Activated CD4-positive, alpha-beta T cell treated with anti-CD3 and anti-CD28 coated beads, Interleukin-2, amount 50 U/mL, for 1 hour (primary cell): ENCODE results near the gene PTPRK.

Experiments
- DNase-seq: peaks from one replicate; pipeline ENCODE4 v3.0.0-alpha.2; 2020

Gene PTPRK

DNA sequence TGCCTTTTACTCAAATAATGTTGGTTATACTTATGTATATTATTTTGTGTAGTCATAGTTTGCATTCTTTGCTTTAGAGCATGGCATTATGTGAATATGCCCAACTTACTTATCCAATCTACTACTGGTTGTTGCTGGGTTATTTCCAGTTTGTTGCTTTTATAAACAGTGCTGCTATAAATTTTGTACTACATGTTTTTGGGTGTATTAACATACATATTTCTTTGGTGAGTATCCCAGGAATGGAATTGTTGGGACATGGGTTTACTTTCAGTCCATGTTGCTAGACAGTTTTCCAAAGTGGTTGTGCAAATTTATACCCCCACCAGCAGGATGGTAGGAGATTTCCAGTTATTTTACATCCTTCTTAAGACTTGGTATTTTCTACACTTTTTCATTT lies 462.5 kb downstream of the PTPRK start:
- no peak for DNase-seq

DNA sequence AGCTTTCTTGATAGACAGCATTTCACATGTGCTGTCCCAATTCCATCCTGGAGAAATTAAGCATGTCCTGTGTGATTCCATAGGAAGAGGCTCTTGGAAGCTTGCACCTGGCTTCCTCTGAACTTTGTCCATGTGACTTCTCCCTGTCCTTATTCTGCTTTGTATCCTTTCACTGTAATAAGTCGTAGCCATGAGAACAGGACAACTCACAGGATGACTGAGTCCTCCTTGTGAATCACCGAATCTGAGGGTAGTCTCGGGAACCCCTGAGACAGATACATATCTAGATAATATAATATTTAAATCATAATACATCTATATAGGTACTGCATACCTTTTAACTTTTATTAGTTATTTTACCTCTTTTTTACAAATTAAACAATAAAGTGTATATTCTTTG lies 462.9 kb downstream of the PTPRK start:
- DNase-seq: no peak

DNA sequence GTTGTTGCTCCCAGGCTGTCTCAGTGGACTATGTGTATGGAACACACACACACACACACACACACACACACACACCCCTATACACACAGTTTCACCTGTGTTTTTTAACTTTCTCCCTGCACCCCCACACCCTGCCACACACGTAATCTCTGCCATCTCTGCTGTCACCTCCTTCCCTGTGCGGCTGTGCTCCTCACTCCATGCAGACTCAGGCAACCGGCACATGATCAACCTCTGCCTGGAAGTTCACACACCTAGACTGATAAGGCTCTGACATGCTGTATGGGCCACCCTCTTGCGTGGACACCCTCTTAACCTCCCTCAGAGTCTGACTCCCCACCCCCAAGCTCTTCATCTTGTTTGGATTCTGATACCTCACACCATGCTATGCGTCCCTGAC lies 467.3 kb downstream of the PTPRK start:
- DNase-seq: no peak

DNA sequence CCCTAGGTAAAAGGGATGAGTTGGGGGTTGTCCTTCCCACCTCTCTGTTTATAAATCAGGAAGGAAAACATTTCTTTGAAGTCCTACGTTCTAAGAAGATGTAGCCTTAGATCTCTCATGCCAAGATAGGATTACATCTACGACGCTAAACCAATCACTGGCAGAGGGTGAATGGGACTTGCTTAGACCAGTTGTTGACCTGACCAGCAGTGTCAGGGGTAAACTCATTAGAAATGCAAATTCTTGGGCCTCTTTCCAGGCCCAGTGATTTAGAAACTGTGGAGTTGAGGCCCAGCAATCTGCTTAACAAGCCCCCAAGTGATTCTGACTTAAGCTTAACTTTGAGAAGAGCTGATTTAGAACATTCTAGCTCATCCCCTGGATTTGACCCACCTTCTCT lies 472.4 kb downstream of the PTPRK start:
- DNase-seq: no peak

DNA sequence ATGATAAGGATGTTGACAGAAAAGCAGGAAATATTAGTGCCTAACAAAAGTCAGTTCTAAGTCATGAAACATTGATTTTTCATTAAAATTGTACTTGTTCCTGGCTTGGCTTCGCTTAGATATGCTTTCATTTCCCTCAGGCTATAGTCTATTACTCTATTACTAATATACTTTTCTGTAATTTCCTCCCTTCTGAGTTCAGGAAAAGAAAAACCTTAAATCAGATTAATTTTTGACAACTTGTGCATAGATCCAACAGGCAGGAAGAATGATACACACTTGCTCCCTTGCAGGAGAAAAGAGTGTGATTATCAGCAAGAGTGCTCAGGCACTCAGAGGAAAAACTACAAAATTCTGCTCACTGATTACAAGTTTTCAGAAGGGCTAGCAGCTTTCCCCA lies 474.4 kb downstream of the PTPRK start:
- DNase-seq: no peak

DNA sequence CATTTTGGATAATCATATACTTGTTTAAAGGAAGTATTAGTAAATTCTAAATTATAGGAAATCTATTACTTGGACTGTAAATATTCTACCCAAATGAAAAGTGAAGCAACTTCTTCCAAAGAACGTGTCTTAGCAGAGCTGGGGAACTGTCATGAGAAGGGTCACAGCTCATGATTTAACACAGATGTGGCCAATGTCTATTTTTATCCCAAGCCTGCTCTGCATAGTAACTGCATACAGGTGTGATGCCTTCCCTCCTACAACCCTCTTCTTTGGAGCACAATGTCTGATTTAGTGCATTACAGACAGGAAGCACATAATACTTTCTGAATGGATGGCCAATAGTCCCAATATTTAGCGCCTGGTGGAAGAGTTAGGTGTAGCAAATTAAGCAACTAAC lies 480.9 kb downstream of the PTPRK start:
- DNase-seq: no peak

DNA sequence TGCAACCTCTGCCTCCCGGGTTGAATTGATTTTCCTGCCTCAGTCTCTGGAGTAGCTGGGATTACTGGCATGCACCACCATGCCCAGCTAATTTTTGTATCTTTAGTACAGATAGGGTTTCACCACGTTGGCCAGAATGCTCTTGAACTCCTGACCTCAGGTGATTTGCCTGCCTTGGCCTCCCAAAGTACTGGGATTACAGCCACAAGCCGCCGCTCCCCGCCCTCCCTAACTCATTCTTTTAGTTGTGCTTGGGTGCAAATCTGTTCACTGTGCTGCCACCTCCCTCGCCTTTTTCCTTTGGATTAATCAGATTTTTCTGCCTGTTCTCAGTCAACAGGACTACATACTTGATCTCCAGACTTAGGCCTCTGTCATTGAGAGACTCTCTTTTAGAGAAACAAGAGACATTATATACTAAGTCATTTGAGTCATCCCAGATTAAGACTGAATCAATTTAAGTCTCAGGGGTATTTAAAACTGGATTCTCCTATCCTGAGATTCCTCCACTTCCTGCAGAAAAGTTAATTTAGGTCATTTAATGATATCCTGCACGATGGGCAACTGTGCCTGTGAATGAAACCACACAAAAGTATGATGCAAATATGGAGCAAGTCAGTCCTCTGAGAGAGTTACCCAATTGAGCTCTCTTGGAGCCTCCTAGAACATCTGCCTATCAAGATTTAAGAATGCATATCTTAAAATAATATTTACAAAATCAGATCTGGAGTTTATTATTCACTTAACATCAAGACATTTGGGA lies 483.4 kb downstream of the PTPRK start:
- DNase-seq: no peak

DNA sequence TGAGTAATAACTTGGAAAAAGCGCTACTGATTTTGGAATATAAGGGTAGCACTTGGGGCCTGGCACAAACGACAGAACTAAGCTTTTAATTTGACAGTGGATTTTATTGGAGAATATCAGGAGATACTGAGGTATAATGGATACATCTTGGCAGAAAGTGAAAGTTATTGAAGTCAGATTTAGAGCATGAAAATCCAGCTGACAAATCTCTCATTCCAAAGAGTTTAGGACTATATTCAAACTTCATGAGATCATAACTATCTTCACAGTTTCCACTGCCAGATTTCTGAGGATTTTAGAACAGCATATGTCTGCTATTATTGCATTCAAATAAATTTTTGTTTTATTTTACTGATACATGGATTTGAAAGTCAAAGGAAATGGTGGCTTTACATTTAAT lies 487.2 kb downstream of the PTPRK start:
- no peak for DNase-seq

DNA sequence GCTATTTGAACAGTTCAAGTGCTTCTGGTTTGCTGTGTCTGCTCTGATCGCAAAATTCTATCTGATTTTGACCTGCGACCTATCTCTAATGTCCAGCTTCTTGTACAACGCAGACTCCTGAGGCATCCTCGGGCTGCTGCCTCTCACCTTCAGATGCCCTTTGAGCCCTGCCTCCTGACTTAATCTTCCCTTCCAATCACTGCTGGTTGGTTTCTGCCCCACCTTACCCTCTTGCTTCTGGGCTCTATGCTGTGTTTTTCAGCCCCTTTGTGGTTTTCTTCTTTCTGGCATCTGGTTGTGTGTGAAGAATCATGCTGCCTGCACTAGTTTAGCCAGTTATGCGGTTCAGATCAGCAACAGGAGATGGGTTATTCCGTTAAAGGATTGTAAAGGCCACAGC lies 488.4 kb downstream of the PTPRK start:
- no peak for DNase-seq

DNA sequence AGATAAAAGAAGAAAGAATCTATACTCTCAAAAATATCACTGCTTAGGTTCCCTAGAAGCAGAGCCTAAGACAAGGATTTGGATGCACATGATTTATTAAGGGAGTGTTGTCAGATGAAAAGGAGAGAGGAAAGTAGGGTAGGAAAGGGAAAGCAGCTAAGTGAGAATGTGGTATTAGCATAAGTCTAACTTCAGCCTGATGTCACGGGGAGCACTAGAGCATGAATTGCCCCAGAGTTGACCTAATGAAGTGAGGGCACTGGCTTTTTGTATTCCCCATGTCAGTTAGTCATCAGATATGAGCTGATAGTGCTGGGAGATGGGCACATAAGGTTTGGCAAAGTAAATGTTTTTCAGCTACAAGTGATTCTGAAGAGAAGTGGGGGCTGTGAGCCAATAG lies 490.6 kb downstream of the PTPRK start:
- DNase-seq: no peak

DNA sequence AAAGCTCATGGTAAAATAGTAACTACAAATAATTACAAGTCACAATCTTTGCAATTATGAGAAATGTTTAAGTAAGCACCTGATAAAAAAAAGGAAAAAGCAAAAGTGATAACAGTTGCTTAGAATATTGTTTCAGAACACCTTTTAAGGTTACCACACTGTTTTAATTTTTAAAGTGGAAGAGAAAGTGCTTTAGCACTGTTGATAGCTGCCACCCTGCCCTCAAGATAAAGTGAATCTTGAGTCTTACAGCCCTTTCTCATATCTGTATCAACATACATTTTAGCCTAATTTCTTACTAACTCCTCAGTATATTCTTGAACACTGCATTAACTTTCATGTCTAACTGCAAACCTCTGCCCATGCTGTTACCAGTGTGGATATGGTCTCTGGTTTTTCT lies 492.2 kb downstream of the PTPRK start:
- DNase-seq: no peak

DNA sequence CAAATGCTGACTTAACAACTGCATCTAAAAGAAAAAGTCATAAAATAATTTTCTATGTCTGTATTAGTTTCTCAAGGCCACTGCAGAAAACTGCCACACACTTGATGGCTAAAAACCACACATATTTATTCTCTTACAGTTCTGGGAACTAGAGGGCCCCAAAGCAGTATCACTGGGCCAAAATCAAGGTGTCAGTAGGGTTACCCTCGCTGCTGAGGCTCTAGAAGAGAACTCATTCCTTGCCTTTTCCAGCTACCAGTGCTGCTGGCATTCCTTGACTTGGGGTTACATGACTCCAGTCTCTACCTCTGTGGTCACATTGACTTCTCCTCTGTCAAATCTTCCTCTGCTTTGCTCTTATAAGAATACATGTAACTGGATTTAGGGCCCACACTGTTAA lies 494.9 kb downstream of the PTPRK start:
- DNase-seq: no peak

DNA sequence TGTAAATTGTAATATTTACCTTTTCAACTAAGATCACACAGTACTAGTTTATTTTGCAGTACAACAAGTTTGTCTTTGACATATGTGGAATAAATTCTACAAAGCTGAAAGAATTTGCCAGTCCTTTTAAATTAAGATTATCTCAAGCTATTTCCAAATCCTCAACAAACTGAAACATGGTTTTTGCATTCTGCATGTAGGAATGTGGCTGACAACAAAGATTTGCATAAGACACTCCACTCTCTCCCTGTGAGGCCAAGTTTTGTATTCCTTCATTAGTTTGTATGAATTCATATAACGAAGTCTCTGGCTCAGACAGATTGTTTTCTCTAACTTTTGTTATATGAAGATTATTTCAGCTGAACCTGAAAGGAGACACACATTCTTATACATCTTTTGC lies 495.4 kb downstream of the PTPRK start:
- DNase-seq: no peak

DNA sequence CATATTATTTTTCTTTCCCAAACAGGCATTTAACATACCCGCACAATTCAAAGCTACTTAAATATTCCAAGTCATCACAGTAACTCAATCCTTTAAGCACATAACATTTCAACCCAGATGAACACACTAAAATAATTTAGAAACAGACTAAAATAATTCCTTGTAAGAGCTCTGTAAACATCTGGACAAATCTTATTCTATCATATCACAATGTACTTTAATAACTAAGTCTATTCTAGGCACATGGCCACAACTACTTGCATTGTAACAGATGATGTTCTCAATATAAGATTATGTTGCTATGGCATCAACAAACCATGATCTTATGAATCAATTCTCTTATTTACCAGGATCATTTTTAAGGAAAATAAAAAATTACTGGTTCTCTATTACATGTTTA lies 496.4 kb downstream of the PTPRK start:
- no peak for DNase-seq

DNA sequence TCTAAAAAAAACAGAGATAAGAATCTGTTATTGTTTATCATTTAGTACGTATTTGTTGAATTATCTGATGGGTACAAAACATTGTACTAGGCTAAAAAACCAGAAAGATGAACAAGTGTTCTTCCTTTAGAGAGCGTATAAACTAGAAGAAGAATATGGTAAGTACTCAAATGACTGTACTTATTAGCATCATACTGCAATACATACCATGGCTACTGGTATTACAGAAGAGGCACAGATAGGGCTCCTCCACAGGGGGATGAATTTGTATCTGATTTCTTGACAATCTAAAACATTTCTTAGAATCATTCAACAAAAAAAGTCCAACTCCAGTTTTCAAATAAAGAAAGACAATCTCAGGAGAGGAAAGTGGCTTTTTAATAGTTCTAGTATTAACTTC lies 501.6 kb downstream of the PTPRK start:
- DNase-seq: no peak

DNA sequence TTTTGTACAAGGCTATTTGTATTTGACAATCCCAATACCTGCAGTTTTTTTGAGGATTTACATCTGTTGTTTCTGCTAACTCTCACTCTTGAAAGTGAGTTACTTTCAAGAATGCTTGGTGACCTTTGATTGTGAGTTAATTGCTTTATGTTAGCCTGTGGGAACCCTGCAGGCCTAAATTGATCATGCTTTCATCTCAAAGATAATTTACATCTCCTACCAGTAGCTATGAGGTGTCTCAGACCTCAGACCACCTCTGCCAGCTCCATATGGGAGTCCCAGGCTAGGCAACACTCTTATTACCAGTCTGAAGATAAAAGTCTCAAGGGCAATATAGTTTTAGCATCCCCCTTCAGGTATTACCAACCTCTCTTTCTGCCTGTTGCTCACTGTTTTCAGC lies 503.1 kb downstream of the PTPRK start:
- no peak for DNase-seq

DNA sequence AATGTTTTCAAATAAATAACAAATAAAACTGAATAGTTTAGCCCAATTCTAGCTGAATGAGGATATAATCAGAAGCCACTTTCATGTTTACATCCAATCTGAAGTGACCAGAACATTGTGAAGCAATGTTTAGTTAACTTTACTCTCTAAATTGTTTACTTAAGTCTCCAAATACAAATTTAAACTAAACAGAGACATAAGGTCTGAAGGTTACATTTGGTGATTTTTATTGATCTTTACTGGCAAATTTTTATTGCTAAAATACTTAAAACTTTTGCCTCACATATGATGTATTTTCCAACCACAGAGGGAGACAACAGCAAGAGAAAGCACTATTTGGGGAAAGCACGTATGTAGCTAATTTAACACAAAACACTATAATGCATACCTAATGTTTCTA lies 512.7 kb downstream of the PTPRK start:
- no peak for DNase-seq

DNA sequence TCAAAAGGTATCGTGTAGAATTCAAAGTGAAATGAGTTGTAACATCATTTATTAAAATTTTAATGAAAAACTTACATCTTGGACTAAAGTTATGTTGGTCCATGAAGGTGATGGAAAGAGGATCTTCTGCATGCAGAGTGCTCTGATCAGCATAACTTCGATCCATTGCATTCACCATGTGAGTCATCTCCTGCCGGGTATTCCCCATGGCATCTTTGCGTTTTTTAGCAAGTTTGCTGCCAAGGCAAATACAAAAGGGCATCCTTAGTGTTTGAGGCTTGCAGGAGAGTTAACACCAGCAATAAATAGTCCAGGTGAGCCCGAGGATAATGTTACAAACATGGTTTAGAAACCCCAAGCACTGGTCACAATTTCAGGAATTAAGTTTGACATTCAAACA lies 515.4 kb downstream of the PTPRK start:
- DNase-seq: no peak

DNA sequence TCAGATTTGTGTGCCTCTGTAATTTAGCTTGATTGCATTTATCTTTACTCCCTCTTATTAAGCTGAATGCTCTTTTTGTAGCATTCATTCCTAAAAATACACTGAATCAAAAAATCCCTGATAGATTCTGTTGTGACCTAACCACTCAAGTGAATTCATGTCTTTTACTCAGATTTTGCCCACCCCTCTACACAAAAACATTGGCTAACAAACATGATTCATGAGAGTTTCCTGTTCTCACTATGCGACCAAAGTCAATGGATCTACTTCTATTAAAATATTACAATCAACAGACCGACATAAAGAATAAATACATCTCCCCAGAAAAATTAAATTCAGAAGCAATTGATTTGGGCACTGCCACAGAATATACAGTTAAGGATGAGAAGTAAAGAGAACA lies 520.0 kb downstream of the PTPRK start:
- DNase-seq: no peak

DNA sequence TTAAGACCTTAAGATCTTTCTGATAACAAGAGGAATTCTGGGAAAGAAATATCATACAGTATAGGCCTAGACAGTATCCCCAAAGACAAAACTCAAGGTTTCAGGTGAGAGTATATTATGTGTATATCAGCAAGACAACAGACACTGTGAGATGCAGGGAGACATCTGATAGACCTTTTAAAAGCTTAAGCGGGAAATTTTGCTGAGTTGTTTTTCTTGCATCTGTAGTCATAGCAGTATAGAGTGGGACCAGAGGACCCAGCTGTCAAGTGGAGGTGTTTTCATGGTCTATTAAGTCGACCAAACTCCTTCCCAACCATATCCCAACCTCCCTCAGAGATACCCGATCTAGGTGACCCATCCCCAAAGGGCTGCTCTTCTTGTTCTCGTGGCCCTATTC lies 521.4 kb downstream of the PTPRK start:
- DNase-seq: no peak

DNA sequence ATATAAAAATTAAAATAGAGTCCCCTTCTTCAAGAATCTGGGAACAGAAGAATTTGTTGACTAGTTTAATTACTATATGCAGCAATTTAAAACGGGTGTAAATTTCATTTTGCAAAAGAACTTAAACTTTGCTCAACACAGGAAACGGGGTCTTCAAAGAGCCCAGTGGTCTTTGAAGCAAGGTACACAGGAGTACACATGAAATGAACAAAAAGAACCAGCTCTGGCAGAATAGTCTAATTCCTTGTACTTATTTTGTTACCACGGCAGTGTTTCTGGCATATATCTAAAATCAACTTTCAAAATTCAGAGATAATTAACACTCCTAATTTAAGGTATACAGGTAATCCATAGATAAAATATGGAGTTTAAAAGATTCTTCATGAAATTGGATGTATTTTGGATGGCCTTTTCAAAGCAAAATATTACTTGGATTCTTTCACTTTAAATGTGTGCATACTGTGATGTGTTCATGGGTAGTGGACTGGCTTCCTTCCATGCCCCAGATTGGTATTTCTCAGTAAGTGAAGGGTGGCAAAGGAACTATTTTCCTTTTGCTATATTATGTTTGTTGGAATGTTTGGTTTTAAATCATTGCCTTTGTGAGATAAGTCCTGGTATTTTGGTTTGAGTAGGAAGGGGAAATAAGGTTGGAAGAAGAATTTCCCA lies 522.8 kb downstream of the PTPRK start:
- no peak for DNase-seq

DNA sequence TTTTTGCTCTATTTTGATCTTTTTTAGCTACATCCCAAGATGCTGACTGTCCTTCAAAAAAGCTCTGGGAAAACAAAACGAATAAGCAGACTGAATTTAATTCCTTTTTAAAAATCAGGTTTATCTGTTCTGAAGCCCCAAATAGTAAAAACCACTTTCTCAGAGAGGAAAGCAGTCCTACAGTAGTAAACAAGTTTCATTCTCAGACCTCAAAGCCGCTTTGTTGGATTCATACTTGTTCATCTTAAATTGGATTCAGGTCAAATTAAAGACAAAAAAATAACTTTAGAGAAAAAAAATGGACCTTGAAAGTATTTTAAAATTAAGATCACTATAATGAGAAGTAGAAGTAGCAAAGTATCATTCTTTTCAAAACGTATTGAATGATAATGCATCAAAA lies 523.5 kb downstream of the PTPRK start:
- no peak for DNase-seq

DNA sequence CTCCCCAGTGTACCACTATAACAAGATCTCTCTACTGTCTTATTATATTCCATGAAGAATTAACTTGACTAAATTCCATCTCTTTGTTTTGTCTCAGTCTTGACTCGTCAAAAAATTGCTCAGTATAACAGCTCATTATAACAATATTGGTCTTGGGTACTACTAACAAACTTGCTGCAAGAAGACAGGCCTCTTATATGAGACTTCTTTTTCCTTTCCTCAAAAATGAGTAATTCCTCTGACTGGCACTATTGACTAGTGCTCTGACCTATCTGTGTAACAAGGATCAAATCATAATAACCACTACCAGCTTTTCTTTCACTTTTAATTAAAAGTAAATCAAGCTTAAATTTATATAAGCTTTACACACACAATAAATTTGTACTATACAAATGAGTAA lies 528.3 kb downstream of the PTPRK start:
- no peak for DNase-seq

DNA sequence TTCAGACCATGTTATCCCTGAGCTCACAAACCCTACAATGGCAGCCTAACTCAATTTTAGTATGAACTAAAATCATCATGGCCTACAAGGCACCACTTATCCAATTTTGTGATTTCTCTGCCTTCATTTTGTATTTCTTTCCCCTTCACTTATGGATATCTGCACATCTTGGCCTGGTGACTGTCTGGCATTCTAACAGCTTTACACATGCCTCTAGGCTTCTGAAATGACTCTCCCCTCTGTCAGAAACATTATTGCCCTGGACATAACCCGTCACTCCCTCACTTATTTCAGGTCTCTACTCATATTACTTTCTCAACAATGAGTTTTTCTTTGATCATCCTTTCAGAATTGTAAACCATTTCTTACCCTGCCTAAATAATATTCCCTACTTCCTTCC lies 530.3 kb downstream of the PTPRK start:
- DNase-seq: no peak

DNA sequence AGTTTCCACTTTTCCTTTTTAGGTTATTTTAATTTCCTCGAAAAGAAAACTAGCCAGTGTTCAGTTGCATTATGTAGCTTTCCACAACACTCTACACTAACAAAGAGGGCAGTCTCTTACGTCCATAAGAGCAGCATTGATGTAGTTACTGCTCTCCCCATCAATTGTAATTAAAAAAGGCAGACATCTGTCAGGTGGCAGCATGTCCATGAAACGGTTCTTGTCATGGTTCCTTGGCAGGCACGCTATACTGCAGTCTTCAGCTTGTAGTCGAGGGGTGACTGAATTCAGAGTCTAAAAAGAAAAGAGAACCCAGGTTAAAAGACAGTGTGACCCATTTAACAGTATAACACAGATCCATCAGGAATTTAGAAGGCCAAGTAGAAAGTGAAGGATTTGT lies 539.4 kb downstream of the PTPRK start:
- DNase-seq: no peak
